ENCODE results near the gene CCDC154. TPM values are rescaled to one million over a fixed set of nuclear protein-coding genes. Genes with fewer than 3 reads are reported as not detected.

CCDC154 gene
- total RNA-seq, 1 donor from 2014 or later, result 3.1 TPM

- TF ChIP-seq CTCF (IDR thresholded peaks at IDR 0.05), result no peak
- DNase-seq, result no peak
- Histone ChIP-seq H3K36me3 (peaks cover 100% of the 10 kb centered on the region), H3K4me3 (no peak overlapping the region), H3K27ac (no peak overlapping the region), H3K9me3 (no peaks in the 10 kb centered on the region), H3K4me1 (no peaks in the 10 kb centered on the region), H3K27me3 (ENCODE audit: low read depth) (no peaks in the 10 kb centered on the region)
- intact Hi-C loops (cut with DNase I), result no loop called here
- no peak for ATAC-seq
These were observed 6.5 kb upstream of the CCDC154 start for GRCh38 chr16:1450841-1451240.

- no peak for TF ChIP-seq CTCF (IDR thresholded peaks at IDR 0.05)
- H3K36me3 ChIP-seq, result peaks cover 99% of the 10 kb centered on the region
- intact Hi-C loops (cut with DNase I), result no loop called here
- no peak overlapping the region for H3K4me3 ChIP-seq
- no peaks in the 10 kb centered on the region for H3K9me3 ChIP-seq
- ATAC-seq, result no peak
- H3K27me3 ChIP-seq (ENCODE audit: low read depth), result no peaks in the 10 kb centered on the region
- DNase-seq, result no peak
- H3K27ac ChIP-seq, result no peak overlapping the region
- H3K4me1 ChIP-seq, result no peaks in the 10 kb centered on the region
These were observed 5.9 kb upstream of the CCDC154 start for GRCh38 chr16:1450218-1450617.

GRCh38 chr16:1449201-1449788 is 4.9 kb upstream of the CCDC154 start:
- ATAC-seq, result no peak

GRCh38 chr16:1448536-1449116 is 4.3 kb upstream of the CCDC154 start:
- H3K4me3 ChIP-seq, result no peak overlapping the region
- no peak for TF ChIP-seq CTCF (IDR thresholded peaks at IDR 0.05)
- intact Hi-C loops (cut with DNase I), result no loop called here
- DNase-seq (no peak), ATAC-seq (no peak)
- peaks cover 83% of the 10 kb centered on the region for H3K36me3 ChIP-seq
- no peaks in the 10 kb centered on the region for H3K4me1 ChIP-seq
- no peaks in the 10 kb centered on the region for H3K9me3 ChIP-seq
- no peak overlapping the region for H3K27ac ChIP-seq
- no peaks in the 10 kb centered on the region for H3K27me3 ChIP-seq (ENCODE audit: low read depth)

More at GRCh38 chr16:1449201-1449788, 4.9 kb upstream of the CCDC154 start:
- intact Hi-C loops (cut with DNase I), result no loop called here
- H3K4me3 ChIP-seq, result no peak overlapping the region
- no peak for DNase-seq
- no peaks in the 10 kb centered on the region for H3K27me3 ChIP-seq (ENCODE audit: low read depth)
- H3K36me3 ChIP-seq, result peaks cover 90% of the 10 kb centered on the region
- no peaks in the 10 kb centered on the region for H3K9me3 ChIP-seq
- H3K4me1 ChIP-seq, result no peaks in the 10 kb centered on the region
- TF ChIP-seq CTCF (IDR thresholded peaks at IDR 0.05), result no peak
- H3K27ac ChIP-seq, result no peak overlapping the region

- intact Hi-C loops (cut with DNase I), result no loop called here
- H3K4me1 ChIP-seq, result no peaks in the 10 kb centered on the region
- no peaks in the 10 kb centered on the region for H3K27me3 ChIP-seq (ENCODE audit: low read depth)
- no peaks in the 10 kb centered on the region for H3K9me3 ChIP-seq
- no peak for DNase-seq
- no peak for ATAC-seq
- H3K27ac ChIP-seq, result no peak overlapping the region
- no peak overlapping the region for H3K4me3 ChIP-seq
- H3K36me3 ChIP-seq, result peaks cover 77% of the 10 kb centered on the region
- no peak for TF ChIP-seq CTCF (IDR thresholded peaks at IDR 0.05)
These were observed 3.6 kb upstream of the CCDC154 start for GRCh38 chr16:1447965-1448364.
